ENCODE results near the gene SORBS2. TPM values are rescaled to one million over a fixed set of nuclear protein-coding genes. Genes with fewer than 3 reads are reported as not detected.

SORBS2 gene
- total RNA-seq, 1 experiment from 2014 or later = 8.4 TPM

GRCh38 chr4:185546335-185546734, 265.7 kb downstream of the SORBS2 start:
- no peak for TF ChIP-seq TCF7L2 (IDR thresholded peaks at IDR 0.05; ENCODE audit: low read depth, low read length)
- TF ChIP-seq SIN3A (IDR thresholded peaks at IDR 0.05; ENCODE audit: borderline replicate concordance, insufficient read depth, low read depth, low read length) = no peak
- TF ChIP-seq, protein P1, sequence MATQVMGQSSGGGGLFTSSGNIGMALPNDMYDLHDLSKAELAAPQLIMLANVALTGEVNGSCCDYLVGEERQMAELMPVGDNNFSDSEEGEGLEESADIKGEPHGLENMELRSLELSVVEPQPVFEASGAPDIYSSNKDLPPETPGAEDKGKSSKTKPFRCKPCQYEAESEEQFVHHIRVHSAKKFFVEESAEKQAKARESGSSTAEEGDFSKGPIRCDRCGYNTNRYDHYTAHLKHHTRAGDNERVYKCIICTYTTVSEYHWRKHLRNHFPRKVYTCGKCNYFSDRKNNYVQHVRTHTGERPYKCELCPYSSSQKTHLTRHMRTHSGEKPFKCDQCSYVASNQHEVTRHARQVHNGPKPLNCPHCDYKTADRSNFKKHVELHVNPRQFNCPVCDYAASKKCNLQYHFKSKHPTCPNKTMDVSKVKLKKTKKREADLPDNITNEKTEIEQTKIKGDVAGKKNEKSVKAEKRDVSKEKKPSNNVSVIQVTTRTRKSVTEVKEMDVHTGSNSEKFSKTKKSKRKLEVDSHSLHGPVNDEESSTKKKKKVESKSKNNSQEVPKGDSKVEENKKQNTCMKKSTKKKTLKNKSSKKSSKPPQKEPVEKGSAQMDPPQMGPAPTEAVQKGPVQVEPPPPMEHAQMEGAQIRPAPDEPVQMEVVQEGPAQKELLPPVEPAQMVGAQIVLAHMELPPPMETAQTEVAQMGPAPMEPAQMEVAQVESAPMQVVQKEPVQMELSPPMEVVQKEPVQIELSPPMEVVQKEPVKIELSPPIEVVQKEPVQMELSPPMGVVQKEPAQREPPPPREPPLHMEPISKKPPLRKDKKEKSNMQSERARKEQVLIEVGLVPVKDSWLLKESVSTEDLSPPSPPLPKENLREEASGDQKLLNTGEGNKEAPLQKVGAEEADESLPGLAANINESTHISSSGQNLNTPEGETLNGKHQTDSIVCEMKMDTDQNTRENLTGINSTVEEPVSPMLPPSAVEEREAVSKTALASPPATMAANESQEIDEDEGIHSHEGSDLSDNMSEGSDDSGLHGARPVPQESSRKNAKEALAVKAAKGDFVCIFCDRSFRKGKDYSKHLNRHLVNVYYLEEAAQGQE (IDR thresholded peaks at IDR 0.05; ENCODE audit: insufficient read depth in 1 of 2, low read depth in 2 of 2, low read length in 1 of 2) = no peak
- ChIA-PET POLR2A (no interaction called here), CTCF (no interaction called here)
- H3K9me3 ChIP-seq (ENCODE audit: control insufficient read depth, insufficient read depth, low read depth, low read length) = no peaks in the 10 kb centered on the region
- no peaks in the 10 kb centered on the region for H3K4me1 ChIP-seq (ENCODE audit: control insufficient read depth, insufficient read depth, low read length)
- no peak overlapping the region for H3K4me3 ChIP-seq (ENCODE audit: low read depth in 2 of 2, low read length in 2 of 2)
- no peak overlapping the region for H3K27ac ChIP-seq (ENCODE audit: low read length)
- no peak for DNase-seq (ENCODE audit: low read depth, low spot score)
- no TSS peak for BruUV-seq (replicated peaks)
- in situ Hi-C loops (cut with HindIII; ENCODE audit: low pct_unique_long_range_greater_than_20kb, low sequenced_read_pairs) = no loop called here
- H3K27me3 ChIP-seq (ENCODE audit: control insufficient read depth, insufficient read depth, low read length) = no peaks in the 10 kb centered on the region
- H3K36me3 ChIP-seq (ENCODE audit: control insufficient read depth, insufficient read depth, low read length) = no peaks in the 10 kb centered on the region
- ATAC-seq = no peak
- intact Hi-C loops (cut with micrococcal nuclease; ENCODE audit: unreplicated experiment) = no loop called here

DNA sequence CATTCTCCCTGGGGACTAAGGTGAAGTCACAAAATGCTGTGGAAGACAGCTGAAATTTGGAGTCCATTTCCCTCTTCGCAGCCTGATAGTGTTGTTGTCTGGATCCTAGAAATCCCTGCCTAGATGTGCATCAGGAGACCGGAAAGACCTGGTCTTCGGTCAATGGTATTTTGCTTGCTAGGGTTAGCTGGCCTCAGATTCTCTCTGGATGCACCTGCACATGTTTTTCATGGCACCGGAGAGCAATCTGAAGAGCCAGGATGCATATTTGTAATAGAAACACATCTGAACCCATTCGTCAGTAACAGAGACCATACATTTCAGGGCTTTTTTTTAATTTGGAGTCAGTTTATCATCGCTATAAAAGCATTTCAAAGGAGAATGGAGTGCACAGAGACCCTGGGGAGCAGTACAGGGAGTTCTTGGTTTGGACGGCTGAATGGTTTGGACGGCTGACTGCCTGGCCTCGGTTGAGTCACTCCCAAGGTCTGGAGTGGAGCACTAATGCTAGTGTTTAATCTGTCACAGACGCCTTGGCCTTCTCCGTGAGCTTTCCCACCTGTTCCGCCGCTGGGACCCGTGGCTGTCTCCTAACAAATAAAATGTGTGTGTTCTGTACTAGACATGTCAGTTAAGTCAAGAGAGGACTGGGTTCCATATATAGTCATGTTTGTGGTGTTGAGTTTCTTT, 269.2 kb downstream of the SORBS2 start:
- TF ChIP-seq, protein P1 (IDR thresholded peaks at IDR 0.05; ENCODE audit: insufficient read depth in 1 of 2, low read depth in 2 of 2, low read length in 1 of 2) = no peak
- TF ChIP-seq SIN3A (IDR thresholded peaks at IDR 0.05; ENCODE audit: borderline replicate concordance, insufficient read depth, low read depth, low read length) (no peak), TCF7L2 (IDR thresholded peaks at IDR 0.05; ENCODE audit: low read depth, low read length) (no peak), POLR2AphosphoS5 (IDR thresholded peaks at IDR 0.05; ENCODE audit: low read depth, low read length) (no peak)
- TF ChIP-seq, protein P2, sequence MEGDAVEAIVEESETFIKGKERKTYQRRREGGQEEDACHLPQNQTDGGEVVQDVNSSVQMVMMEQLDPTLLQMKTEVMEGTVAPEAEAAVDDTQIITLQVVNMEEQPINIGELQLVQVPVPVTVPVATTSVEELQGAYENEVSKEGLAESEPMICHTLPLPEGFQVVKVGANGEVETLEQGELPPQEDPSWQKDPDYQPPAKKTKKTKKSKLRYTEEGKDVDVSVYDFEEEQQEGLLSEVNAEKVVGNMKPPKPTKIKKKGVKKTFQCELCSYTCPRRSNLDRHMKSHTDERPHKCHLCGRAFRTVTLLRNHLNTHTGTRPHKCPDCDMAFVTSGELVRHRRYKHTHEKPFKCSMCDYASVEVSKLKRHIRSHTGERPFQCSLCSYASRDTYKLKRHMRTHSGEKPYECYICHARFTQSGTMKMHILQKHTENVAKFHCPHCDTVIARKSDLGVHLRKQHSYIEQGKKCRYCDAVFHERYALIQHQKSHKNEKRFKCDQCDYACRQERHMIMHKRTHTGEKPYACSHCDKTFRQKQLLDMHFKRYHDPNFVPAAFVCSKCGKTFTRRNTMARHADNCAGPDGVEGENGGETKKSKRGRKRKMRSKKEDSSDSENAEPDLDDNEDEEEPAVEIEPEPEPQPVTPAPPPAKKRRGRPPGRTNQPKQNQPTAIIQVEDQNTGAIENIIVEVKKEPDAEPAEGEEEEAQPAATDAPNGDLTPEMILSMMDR (IDR thresholded peaks at IDR 0.05) = no peak
- POLR2A ChIA-PET = no interaction called here
- DNase-seq (ENCODE audit: low read depth, low spot score) (no peak), ATAC-seq (no peak)
- CTCF ChIA-PET = no interaction called here
- no peaks in the 10 kb centered on the region; the same call in 1 of the 2 replicates for H3K27me3 ChIP-seq (ENCODE audit: control insufficient read depth, insufficient read depth, low read length)
- no peaks in the 10 kb centered on the region for H3K4me1 ChIP-seq (ENCODE audit: control insufficient read depth, insufficient read depth, low read length)
- intact Hi-C loops (cut with micrococcal nuclease; ENCODE audit: unreplicated experiment) (no loop called here), in situ Hi-C loops (cut with HindIII; ENCODE audit: low pct_unique_long_range_greater_than_20kb, low sequenced_read_pairs) (no loop called here)
- H3K9me3 ChIP-seq (ENCODE audit: control insufficient read depth, insufficient read depth, low read depth, low read length) = no peaks in the 10 kb centered on the region
- no peak overlapping the region for H3K27ac ChIP-seq (ENCODE audit: low read length)
- no peaks in the 10 kb centered on the region for H3K36me3 ChIP-seq (ENCODE audit: control insufficient read depth, insufficient read depth, low read length)
- H3K4me3 ChIP-seq (ENCODE audit: low read depth in 2 of 2, low read length in 2 of 2) = no peak overlapping the region
- BruUV-seq (replicated peaks) = no TSS peak
